Measurements from ENCODE around the gene SLFN12. TPM values are rescaled to one million over a fixed set of nuclear protein-coding genes. Genes with fewer than 3 reads are reported as not detected.

Gene SLFN12
- total RNA-seq, 1 experiment from 2014 or later: not detected

GRCh38 chr17:35390663-35391062 is 41.6 kb downstream of the SLFN12 start:
- no peak for ATAC-seq
- BruUV-seq (replicated peaks): no TSS peak

GRCh38 chr17:35390156-35390555 is 42.1 kb downstream of the SLFN12 start:
- no TSS peak for BruUV-seq (replicated peaks)
- intact Hi-C loops (cut with micrococcal nuclease): no loop called here

More at GRCh38 chr17:35390663-35391062, 41.6 kb downstream of the SLFN12 start:
- Histone ChIP-seq H3K79me2 (ENCODE audit: low read length) (no peaks in the 10 kb centered on the region), H3K9me3 (ENCODE audit: low read length) (no peaks in the 10 kb centered on the region), H4K20me1 (ENCODE audit: low read length) (no peaks in the 10 kb centered on the region), H2AFZ (ENCODE audit: low read length) (no peak overlapping the region), H3K4me1 (ENCODE audit: insufficient read depth, low read length) (no peaks in the 10 kb centered on the region), H3K9ac (ENCODE audit: low read length) (no peak overlapping the region), H3K36me3 (ENCODE audit: low read depth, low read length) (no peaks in the 10 kb centered on the region), H3K27ac (ENCODE audit: low read length) (no peak overlapping the region), H3K27me3 (ENCODE audit: low read length) (no peaks in the 10 kb centered on the region), H3K4me2 (ENCODE audit: low read length) (no peak overlapping the region), H3K4me3 (ENCODE audit: low read length) (no peak overlapping the region), H3K9me2 (replicated peaks; ENCODE audit: low read length) (no peaks in the 10 kb centered on the region), H3F3A (ENCODE audit: low read length, unreplicated experiment) (no peaks in the 10 kb centered on the region)
- TF ChIP-seq CTCF (conservative IDR thresholded peaks at IDR 0.05; ENCODE audit: low read depth, low read length): no peak
- TF ChIP-seq EZH2phosphoT487 (IDR thresholded peaks at IDR 0.05; ENCODE audit: borderline replicate concordance, low read length): no peak
- TF ChIP-seq EZH2 (IDR thresholded peaks at IDR 0.05; ENCODE audit: low read length, unreplicated experiment): no peak
- no peak for DNase-seq
- ChIA-PET POLR2A (ENCODE audit: unreplicated experiment) (no interaction called here), CTCF (no interaction called here)
- intact Hi-C loops (cut with micrococcal nuclease): no loop called here

GRCh38 chr17:35387496-35387895 is 44.8 kb downstream of the SLFN12 start:
- TF ChIP-seq EZH2phosphoT487 (IDR thresholded peaks at IDR 0.05; ENCODE audit: borderline replicate concordance, low read length) (no peak), EZH2 (IDR thresholded peaks at IDR 0.05; ENCODE audit: low read length, unreplicated experiment) (no peak), CTCF (conservative IDR thresholded peaks at IDR 0.05; ENCODE audit: low read depth, low read length) (no peak)
- Histone ChIP-seq H3K27ac (ENCODE audit: low read length) (no peak overlapping the region), H3K4me3 (ENCODE audit: low read length) (no peak overlapping the region), H3K79me2 (ENCODE audit: low read length) (no peaks in the 10 kb centered on the region), H3K9me2 (replicated peaks; ENCODE audit: low read length) (no peaks in the 10 kb centered on the region), H3K4me1 (ENCODE audit: insufficient read depth, low read length) (no peaks in the 10 kb centered on the region), H3F3A (ENCODE audit: low read length, unreplicated experiment) (no peaks in the 10 kb centered on the region), H3K36me3 (ENCODE audit: low read depth, low read length) (no peaks in the 10 kb centered on the region), H3K9ac (ENCODE audit: low read length) (no peak overlapping the region), H4K20me1 (ENCODE audit: low read length) (no peaks in the 10 kb centered on the region), H2AFZ (ENCODE audit: low read length) (no peak overlapping the region), H3K4me2 (ENCODE audit: low read length) (no peak overlapping the region), H3K9me3 (ENCODE audit: low read length) (no peaks in the 10 kb centered on the region), H3K27me3 (ENCODE audit: low read length) (no peaks in the 10 kb centered on the region)
- no peak for ATAC-seq
- no TSS peak for BruUV-seq (replicated peaks)
- no peak for DNase-seq
- ChIA-PET CTCF (no interaction called here), POLR2A (ENCODE audit: unreplicated experiment) (no interaction called here)
- intact Hi-C loops (cut with micrococcal nuclease): no loop called here

More at GRCh38 chr17:35390156-35390555, 42.1 kb downstream of the SLFN12 start:
- Histone ChIP-seq H2AFZ (ENCODE audit: low read length) (no peak overlapping the region), H3K4me1 (ENCODE audit: insufficient read depth, low read length) (no peaks in the 10 kb centered on the region), H3F3A (ENCODE audit: low read length, unreplicated experiment) (no peaks in the 10 kb centered on the region), H3K9me2 (replicated peaks; ENCODE audit: low read length) (no peaks in the 10 kb centered on the region), H3K9me3 (ENCODE audit: low read length) (no peaks in the 10 kb centered on the region), H3K4me3 (ENCODE audit: low read length) (no peak overlapping the region), H4K20me1 (ENCODE audit: low read length) (no peaks in the 10 kb centered on the region), H3K27me3 (ENCODE audit: low read length) (no peaks in the 10 kb centered on the region), H3K4me2 (ENCODE audit: low read length) (no peak overlapping the region), H3K36me3 (ENCODE audit: low read depth, low read length) (no peaks in the 10 kb centered on the region), H3K9ac (ENCODE audit: low read length) (no peak overlapping the region), H3K79me2 (ENCODE audit: low read length) (no peaks in the 10 kb centered on the region), H3K27ac (ENCODE audit: low read length) (no peak overlapping the region)
- DNase-seq: no peak
- ChIA-PET POLR2A (ENCODE audit: unreplicated experiment) (no interaction called here), CTCF (no interaction called here)
- ATAC-seq: no peak
- TF ChIP-seq EZH2 (IDR thresholded peaks at IDR 0.05; ENCODE audit: low read length, unreplicated experiment) (no peak), EZH2phosphoT487 (IDR thresholded peaks at IDR 0.05; ENCODE audit: borderline replicate concordance, low read length) (no peak), CTCF (conservative IDR thresholded peaks at IDR 0.05; ENCODE audit: low read depth, low read length) (no peak)
